ENCODE results near the gene PLEKHA8. TPM values are rescaled to one million over a fixed set of nuclear protein-coding genes. Genes with fewer than 3 reads are reported as not detected.

The PLEKHA8 gene
- total RNA-seq, 4 donors from 2014 or later = 9.9 to 30.1 (median 15.2) TPM

- Histone ChIP-seq H3K27me3 (no peaks in the 10 kb centered on the region), H3K36me3 (no peaks in the 10 kb centered on the region), H3K27ac (peak overlapping the region in 2 of 4 donors; percentile 18 to 26), H3K9me3 (no peaks in the 10 kb centered on the region), H3K4me3 (no peak overlapping the region), H3K4me1 (peaks cover 0 to 5% (median 2%) of the 10 kb centered on the region in 4 donors)
- no peak for TF ChIP-seq CTCF (IDR thresholded peaks at IDR 0.05)
- TF ChIP-seq POLR2A (IDR thresholded peaks at IDR 0.05) = no peak
- no peak for DNase-seq
These were observed 134.5 kb downstream of the PLEKHA8 start for GRCh38 chr7:30162622-30163124.

- Histone ChIP-seq H3K4me3 (no peak overlapping the region), H3K9me3 (no peaks in the 10 kb centered on the region), H3K27me3 (no peaks in the 10 kb centered on the region), H3K27ac (peak overlapping the region in 3 of 4 donors; percentile 18 to 31 (median 26)), H3K36me3 (no peaks in the 10 kb centered on the region), H3K4me1 (peaks cover 0 to 5% (median 2%) of the 10 kb centered on the region in 4 donors)
- TF ChIP-seq POLR2A (IDR thresholded peaks at IDR 0.05) (no peak), CTCF (IDR thresholded peaks at IDR 0.05) (no peak)
- DNase-seq = peak in 1 of 3 donors; percentile 48
These were observed 135.2 kb downstream of the PLEKHA8 start for GRCh38 chr7:30163231-30163894.

GRCh38 chr7:30164567-30164966 is 136.4 kb downstream of the PLEKHA8 start:
- Histone ChIP-seq H3K4me1 (peaks cover 0 to 3% (median 0%) of the 10 kb centered on the region in 4 donors), H3K27ac (no peak overlapping the region), H3K36me3 (no peaks in the 10 kb centered on the region), H3K9me3 (no peaks in the 10 kb centered on the region), H3K27me3 (no peaks in the 10 kb centered on the region), H3K4me3 (no peak overlapping the region)
- TF ChIP-seq CTCF (IDR thresholded peaks at IDR 0.05) (peak in 5 of 6 experiments; percentile 25 to 66 (median 58)), POLR2A (IDR thresholded peaks at IDR 0.05) (no peak)
- no peak for DNase-seq

- Histone ChIP-seq H3K4me3 (no peak overlapping the region), H3K27me3 (no peaks in the 10 kb centered on the region), H3K36me3 (no peaks in the 10 kb centered on the region), H3K4me1 (no peaks in the 10 kb centered on the region), H3K9me3 (no peaks in the 10 kb centered on the region), H3K27ac (no peak overlapping the region)
- TF ChIP-seq POLR2A (IDR thresholded peaks at IDR 0.05) (no peak), CTCF (IDR thresholded peaks at IDR 0.05) (no peak)
- no peak for DNase-seq
These were observed 137.4 kb downstream of the PLEKHA8 start for GRCh38 chr7:30165590-30165989.

GRCh38 chr7:30166155-30166840 is 138.1 kb downstream of the PLEKHA8 start:
- no peak for DNase-seq
- no peaks in the 10 kb centered on the region for H3K36me3 ChIP-seq
- no peaks in the 10 kb centered on the region for H3K4me1 ChIP-seq
- TF ChIP-seq POLR2A (IDR thresholded peaks at IDR 0.05) (no peak), CTCF (IDR thresholded peaks at IDR 0.05) (no peak)
- no peak overlapping the region for H3K4me3 ChIP-seq
- no peaks in the 10 kb centered on the region for H3K9me3 ChIP-seq
- no peak overlapping the region for H3K27ac ChIP-seq
- H3K27me3 ChIP-seq = no peaks in the 10 kb centered on the region
